GM10266 (cell line): ENCODE data around the gene KRAS.

ENCODE experiments used
- DNase-seq: peaks from one replicate; pipeline ENCODE4 v3.0.0; 2012; ENCODE audit errors: extremely low spot score
- TF ChIP-seq, protein P1 (sequence below): IDR thresholded peaks from 2 replicates; pipeline ENCODE4 v1.5.1; 2012; ENCODE audit warnings: mild to moderate bottlenecking, low read depth; ENCODE audit not compliant: control insufficient read depth, insufficient read depth; ENCODE audit errors: missing control alignments

KRAS gene

DNA sequence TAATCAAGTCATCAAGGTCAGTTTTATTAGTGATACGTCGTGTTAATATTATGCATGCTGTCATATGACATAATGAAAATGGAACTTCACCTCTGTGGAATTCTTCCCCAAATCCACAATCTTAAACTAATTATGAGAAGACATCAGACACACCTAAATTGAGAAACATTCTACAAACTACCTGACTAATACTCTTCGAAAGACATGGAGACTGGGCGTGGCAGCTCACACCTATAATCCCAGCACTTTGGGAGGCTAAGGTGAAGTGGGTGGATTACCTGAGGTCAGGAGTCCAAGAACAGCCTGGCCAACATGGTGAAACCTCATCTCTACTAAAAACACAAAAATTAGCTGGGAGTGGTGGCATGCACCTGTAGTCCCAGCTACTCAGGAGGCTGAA is 33.3 kb upstream of the KRAS start:
- TF ChIP-seq, protein P1, sequence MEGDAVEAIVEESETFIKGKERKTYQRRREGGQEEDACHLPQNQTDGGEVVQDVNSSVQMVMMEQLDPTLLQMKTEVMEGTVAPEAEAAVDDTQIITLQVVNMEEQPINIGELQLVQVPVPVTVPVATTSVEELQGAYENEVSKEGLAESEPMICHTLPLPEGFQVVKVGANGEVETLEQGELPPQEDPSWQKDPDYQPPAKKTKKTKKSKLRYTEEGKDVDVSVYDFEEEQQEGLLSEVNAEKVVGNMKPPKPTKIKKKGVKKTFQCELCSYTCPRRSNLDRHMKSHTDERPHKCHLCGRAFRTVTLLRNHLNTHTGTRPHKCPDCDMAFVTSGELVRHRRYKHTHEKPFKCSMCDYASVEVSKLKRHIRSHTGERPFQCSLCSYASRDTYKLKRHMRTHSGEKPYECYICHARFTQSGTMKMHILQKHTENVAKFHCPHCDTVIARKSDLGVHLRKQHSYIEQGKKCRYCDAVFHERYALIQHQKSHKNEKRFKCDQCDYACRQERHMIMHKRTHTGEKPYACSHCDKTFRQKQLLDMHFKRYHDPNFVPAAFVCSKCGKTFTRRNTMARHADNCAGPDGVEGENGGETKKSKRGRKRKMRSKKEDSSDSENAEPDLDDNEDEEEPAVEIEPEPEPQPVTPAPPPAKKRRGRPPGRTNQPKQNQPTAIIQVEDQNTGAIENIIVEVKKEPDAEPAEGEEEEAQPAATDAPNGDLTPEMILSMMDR: no peak
- no peak for DNase-seq

DNA sequence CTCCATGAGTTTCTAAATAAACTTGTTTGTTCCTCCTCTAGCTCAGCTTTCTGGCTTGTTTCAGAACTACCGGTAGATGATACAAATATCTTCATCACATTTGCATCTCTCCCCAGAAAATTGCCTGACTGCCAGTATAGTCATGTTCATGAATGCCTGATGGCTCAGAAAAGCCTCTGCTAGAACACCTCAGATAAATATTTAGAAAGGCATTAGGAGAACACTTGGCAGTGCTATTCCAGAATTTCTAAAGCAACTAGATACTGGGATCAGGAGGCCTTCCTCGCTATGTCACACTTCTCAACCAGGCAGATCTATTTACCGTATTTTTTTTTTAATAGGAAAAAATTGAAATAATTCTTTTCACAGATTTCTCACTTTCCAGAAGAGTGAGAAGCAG is 32.3 kb upstream of the KRAS start:
- DNase-seq: no peak
- TF ChIP-seq, protein P1: no peak

DNA sequence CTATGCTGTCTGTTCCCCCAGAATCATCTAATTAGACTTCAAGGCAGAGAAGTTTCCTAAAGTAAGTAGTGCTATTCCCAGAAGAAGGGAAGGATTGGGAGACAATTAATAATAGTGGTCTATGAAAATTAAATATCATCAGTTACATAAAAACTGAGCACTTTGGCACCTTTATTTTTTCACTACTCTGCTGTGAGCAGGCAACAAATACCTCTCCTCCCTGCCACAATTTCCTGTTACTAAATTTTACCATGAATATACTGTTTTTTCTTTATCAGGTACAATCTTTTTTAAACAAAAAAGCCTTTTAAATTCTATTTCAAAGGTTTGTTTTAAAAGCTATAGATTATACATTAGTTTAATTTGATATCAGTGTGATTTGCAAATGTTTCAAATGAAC is 29.4 kb upstream of the KRAS start:
- TF ChIP-seq, protein P1: no peak
- no peak for DNase-seq

DNA sequence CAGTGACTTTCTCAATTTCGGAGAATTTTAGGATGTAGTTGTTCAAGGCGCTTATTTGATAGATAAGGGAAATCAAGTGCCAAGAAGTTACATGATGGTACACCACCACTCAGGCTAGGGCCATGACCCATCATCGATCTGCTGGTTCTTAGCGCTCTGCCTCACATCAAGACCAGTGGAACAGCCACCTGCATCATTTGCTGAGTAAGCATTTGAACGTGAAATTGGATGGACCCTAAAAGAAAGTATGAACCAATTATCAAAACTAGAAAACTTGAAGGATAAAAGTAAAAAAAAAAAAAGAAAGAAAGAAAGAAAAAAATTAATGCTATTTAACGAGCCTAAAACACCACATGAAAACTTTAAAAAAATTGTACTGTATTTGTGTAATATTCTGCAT is 27.5 kb upstream of the KRAS start:
- DNase-seq: no peak
- TF ChIP-seq, protein P1: no peak

DNA sequence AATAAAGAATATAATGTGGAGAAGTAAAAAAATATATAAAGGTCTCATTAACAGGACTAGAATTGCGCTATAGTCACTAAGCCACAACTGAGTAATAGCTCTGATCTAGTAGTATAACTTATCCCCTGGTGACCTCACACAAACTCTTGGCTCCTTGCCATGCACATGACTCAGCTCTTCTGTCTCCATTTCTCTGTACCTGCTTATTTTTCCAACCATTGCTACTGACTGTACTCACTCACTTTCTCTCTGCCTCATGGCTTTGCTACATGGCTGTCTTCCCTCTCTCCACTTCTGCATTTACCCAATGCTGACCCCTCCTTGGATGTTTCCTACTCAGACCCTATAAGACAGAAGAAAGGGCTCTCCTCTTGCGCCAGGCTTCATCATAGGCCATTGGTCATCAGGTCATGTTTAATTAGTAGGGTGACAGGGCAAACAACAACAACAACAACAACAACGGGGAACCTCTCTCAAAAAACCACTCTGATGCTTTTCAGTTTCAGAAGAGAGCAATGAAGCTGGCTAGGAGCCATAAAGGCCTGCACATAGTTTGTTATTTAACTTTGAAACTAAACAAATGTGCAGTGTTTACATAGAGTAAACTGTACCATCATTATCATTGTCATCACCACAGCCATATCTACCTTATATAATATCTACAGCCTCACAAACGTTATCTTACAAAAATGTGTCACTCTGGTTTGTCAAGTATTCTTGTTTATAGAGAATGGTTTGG is 25.6 kb upstream of the KRAS start:
- no peak for DNase-seq

DNA sequence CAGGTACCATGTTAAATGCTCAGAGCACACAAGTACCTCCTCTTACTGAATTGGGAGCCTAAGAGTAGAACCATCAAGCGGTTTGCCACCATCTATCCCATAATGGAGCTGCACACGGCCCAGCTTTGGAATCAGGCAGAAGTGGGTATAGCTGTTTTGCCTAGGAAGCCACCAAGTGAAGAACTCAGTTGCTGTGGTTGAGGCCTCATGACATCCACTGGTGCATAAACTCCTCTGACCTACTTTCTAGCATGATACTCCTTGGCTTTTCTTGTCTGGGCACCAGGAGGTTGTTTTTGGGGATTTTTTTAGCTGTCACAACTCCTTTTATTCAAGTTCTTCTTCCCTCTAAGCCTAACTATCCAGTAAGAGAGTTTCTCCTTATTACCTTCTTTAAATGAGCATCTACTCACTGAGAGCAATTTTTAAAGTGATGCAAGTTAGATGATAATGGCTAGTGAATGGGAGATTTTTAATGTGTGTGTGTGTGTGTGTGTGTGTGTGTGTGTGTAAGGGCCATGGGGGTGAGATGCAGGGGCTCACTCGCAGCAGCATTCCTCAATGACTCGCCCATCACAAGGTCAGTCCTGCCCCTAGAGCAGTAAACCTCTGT is 20.9 kb upstream of the KRAS start:
- TF ChIP-seq, protein P1: no peak
- DNase-seq: no peak

More for the DNA sequence above, 25.6 kb upstream of the KRAS start:
- TF ChIP-seq, protein P1: no peak

DNA sequence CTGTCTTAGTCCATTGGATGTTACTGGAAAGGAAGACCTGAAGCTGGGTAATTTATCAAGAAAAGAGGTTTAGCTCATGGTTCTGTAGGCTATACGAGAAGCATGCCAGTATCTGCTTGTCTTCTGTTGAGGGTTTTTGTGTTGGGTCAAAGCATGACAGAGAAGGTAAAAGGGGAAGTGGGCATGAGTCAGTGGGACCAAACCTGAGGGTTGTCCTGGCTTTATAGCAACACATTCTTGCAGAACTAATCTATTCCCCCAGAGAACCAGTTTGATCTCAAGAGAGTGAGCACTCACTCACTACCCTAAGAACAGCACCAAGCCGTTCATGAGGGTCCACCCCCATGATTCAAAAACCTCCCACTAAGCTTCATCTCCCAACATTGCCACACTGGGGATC is 19.0 kb upstream of the KRAS start:
- no peak for DNase-seq
- TF ChIP-seq, protein P1: no peak
